SU-DHL-6 (cell line): ENCODE data around the gene EFCAB12.

Experiments
- CTCF ChIP-seq: fragments of 200-600 bp; sonication (generic); IDR thresholded peaks from one replicate; pipeline ENCODE4 v1.5.1; 2017; ENCODE audit warnings: antibody characterized with exemption, mild to moderate bottlenecking, low read length, moderate library complexity; ENCODE audit not compliant: insufficient read depth, poor library complexity, severe bottlenecking
- EZH2phosphoT487 ChIP-seq: fragments of 200-600 bp; sonication (generic), shearing (Covaris generic); conservative IDR thresholded peaks from 2 replicates; pipeline ENCODE4 v1.6.1; 2018; ENCODE audit warnings: mild to moderate bottlenecking, antibody characterized with exemption, low read length, moderate library complexity, mixed read lengths

GRCh38 chr3:129404130-129404529 is 24.3 kb downstream of the EFCAB12 start:
- TF ChIP-seq CTCF (no peak), EZH2phosphoT487 (no peak)
